Stimulated activated CD8-positive, alpha-beta memory T cell treated with anti-CD3 and anti-CD28 coated beads, Interleukin-15, amount 100 ng/mL, for 1 hour (primary cell): ENCODE measurements around the gene LEF1.
"Not testable (repeated sequence)": the region's sequence is repeated elsewhere in the genome, so short reads cannot be mapped to it uniquely, and the experiment has no call there.

Experiments
- DNase-seq: peaks from one replicate; pipeline ENCODE4 v3.0.0-alpha.2; 2020; ENCODE audit warnings: low read depth

Gene LEF1

DNA sequence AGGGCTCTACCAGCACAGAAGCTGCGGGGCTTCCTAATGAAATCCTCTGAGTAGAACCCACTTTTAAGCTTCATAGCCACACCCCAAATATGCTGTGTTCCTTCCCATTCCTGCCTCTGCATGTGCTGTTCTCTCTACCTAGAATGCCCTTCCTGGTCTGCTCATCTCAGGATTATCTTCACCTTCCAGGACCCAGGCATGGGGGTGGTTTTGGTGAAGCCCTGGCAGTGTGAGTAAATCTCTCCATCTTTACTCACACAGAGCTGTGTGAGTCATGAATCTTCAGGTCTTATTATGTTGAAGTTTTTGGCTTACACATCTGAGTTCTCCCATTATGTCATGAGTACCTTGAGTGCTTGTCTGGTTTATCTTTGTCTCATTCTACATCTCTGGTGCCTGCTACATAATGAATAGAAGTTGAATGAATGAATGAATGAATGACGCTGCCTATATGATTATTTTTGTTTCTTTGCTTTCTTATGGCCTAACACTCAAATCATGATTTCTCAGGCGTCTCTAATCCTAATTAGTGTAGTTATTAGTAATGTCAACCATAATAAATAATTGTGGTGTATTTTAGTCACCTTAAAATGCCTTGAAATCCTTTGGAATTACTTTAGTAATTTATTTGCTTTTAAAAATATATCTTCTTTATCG, 137.2 kb downstream of the LEF1 start:
- DNase-seq: no peak

DNA sequence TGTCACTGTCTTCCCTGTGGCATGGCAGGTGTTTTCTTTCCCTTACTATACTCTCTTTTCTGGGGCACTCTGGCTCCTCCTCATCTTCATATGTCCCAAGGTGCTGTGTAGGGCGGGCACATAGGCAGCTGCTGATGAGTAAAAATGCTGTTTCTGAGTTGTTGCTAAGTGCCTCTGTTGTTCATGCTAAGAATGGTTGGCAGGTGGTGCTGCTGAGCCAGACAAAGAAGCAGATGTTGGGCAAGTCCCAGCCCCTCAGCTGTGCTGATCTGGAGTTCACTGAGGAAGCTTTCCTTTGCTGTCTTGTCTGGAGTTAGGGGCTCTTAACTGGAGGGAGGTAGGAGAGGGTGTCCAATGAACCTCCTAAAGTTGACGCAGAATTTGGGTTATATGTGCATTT, 138.4 kb downstream of the LEF1 start:
- DNase-seq: peak; percentile 38

DNA sequence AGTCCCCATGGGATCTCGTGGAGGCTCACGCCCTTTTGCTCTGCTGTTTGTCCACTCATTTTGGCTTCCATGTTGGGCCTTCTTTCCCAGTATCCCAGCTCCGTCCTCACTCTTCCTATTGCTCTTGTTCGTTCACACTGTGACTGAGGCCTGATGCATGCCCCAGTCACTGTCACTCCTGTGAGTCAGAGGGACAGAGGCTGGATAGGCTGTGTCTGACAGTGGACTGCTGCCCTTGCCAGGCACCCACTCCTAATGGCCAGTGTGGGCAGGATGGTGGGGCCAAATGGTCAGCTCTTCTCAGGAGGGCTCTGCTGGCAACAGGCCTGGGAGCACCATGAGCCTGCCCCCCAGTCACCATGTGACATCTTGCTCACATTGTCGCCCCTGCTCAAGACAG, 139.0 kb downstream of the LEF1 start:
- no peak for DNase-seq

DNA sequence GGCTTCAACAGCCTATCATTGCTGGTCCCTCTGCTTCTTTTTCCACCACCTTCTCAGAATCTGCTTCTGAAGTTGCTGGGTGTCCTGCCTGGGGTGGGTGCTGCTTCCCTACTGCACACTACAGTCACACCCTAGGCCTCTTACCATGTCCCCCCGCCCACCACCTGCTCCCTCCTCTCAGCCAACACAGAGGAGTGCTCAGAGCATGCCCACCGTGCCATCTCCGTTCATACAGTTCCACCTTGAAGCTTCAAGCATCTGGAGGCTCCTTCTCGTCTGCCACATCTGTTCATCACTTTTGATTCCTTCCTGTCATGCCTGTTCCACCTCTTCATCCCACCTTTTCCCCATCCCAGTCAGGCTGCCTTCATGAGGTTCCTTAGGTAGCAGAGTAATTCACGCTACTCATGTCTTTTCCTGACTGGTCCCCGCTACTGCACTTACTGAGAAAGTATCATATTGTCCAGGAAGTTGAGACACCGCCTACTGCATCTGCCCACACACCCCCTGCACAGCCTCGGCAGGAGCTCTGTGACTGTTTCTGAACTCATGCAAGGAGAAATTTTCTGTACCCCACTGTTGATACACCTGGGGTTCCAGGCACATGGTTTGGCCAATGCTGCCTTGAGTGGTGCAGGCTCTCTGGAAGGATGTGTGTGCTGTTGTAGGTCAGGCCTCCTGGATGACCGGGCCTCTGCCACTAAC, 139.6 kb downstream of the LEF1 start:
- no peak for DNase-seq

DNA sequence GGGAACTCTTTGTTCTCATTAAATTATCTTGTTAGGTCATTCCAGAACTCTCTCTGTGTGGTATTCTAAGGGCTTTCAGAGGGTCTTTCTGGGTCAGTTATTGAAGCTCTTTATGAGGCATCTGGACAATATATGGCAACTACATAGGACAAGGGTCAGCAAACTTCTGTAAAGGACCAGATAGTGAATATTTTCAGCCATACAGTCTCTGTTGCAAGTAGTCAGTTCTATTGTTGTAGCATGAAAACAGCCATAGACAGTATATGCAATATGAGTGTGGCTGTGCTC, 143.9 kb downstream of the LEF1 start:
- DNase-seq: no peak

DNA sequence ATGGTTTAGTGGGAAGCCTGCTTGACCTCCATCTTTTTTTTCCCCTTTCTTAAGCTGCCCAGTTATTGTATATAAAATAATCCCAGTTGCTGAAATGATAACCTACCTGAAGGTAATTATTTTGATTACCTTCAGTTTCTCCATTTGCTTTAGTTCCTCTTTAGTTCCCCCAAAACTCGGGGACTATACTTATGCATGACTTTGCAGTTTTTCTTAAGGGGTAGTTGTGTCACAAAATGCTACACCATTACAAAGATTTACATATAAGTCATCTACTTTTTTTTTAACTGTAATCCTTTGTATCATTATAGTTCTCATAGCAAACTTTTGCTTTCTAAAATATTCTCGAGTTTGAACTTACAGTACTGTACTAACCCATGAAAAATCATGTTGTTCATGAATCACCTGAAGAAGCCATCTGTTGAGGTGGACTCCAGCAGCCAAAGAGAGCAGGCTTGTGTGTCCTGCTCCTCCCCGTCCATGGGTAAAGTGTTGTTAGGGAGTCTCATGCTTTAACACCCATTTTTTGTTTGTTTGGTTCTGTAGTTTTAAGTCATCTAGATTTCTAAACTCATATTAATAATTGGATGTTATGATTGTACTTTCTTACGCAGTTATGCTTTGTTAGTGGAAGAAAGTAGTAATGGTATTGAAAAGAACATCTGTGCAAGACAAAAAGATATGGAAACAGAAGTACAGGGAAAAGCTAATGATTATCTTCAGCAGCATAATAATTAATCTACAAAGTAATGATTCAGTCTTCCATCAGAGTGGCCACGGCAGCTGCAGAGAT, 144.5 kb downstream of the LEF1 start:
- no peak for DNase-seq

DNA sequence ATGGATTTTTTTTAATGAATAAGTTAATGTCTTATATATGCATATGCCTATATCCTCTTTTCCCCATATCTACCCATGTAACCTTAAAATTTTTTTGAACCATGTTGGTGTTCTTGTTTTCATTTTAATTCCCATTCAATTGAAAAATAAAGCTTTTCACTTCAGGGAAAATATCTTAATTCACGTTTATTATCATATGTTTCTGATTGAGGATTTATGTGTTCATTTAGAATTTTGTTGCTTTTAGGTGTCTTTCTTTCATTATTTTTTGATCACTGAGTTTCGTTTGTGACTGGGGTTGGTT, 149.9 kb downstream of the LEF1 start:
- no peak for DNase-seq

DNA sequence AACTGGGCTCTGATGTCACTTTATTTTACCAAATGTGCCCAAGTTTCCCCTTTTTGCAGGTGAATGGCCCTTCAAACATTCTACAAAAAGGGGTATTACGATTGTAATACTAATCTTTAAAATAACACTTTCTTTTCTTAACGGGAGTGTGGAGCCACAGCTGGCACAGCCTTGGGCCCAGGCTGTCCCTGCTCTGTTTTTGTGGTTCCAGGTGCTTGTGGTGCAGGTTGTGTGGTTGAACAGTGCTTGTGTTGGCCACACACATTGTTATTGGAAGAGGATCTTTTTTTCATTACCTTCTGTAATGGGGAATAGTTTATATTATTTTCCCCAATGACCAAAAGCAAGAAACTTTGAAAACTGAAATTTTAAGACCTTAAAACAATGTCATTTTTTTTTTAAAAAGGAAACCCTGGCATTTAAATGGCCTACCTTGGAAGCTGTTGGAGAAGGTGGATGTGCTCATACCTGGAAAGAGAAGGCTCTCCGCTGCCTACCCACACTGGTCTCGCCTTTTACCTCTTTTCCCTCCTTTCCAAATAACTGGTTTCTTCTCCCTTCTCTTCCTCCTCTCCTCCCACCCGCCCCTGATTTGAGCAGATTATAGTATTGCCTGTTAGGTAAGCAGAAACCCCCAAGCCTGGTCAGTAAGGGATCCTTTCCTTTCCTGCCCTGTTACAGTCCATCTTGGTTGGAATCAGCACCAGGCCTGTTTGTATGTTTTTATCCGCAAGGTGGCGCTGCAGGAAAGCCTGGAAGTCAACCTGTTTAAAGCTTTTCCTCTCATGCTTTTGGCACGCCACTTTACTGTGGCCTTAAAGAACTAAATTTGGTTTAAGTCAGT, 150.5 kb downstream of the LEF1 start:
- peak; percentile 83 for DNase-seq

DNA sequence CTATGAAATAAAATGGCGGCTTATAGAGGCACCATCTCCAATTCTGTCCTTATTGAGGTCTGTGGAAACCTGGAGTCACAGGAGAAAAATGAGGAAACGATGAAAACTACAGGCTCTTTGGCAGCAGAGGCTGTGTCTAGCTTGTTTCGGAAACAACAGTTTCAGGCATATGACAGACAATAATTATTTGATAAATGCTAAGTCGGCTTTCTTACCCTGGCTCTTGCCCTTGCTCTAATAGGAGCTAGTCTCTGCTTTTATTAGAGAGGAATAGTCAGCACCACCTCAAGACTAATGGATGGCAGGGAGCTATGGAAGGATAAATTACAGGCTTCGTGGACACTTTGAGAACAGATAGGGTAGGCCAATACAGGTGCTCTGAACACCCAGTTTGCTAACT, 154.8 kb downstream of the LEF1 start:
- no peak for DNase-seq

DNA sequence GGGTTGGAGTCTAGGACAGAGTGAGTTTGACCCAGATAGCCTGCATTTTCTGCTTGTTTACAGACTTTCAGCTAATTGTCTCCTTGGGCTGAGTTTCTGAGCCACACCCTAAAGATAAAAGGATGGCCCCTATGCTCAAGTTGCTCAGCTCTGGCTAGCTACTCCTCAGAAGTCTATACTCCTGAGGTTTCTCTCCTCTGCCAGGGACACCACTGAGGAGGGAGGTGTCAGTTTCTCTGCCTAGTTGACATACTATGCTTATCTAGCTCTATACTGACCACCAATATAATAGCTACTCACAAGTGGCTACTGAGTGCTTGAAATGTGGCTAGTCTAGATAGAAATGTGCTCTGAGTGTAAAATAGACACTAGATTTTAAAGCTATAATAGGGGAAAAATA, 155.4 kb downstream of the LEF1 start:
- DNase-seq: no peak

DNA sequence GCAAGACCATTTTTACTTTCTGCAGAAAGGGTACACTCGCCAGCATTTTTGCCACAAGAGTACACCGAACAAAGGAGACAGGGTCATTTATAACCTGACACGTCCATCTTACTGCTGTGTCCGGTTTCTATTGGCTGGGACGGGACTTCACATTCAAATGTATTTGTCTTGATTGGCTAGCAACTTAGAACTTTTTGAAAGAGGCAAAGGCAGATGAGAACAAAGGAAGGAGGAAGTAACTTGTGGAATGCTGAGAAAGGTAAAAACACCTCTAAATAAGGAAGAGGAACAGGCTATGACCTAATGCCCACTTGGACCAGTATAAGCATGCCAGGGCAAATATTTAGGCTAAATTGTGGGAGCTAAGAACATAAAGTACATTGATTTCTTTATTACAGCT, 156.3 kb downstream of the LEF1 start:
- not testable (repeated sequence) for DNase-seq

DNA sequence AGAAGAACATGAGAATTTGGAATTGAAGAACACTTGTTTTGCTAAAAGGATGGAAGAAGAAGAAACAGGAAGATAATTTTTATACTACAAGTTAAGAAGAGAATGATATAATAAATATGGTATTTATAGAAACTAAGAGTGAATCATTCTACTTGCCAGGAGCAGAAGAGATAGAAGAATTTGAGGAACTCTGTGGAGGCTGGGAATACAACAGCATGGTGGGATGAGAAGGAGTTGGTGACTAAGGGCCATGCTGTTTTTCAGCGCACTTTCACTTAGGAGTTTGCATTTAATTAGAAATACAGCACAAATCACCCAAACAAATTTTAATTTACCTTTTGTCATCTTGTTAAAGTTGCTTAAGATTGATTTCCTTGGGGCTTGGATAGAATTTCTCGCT, 158.6 kb downstream of the LEF1 start:
- DNase-seq: no peak

DNA sequence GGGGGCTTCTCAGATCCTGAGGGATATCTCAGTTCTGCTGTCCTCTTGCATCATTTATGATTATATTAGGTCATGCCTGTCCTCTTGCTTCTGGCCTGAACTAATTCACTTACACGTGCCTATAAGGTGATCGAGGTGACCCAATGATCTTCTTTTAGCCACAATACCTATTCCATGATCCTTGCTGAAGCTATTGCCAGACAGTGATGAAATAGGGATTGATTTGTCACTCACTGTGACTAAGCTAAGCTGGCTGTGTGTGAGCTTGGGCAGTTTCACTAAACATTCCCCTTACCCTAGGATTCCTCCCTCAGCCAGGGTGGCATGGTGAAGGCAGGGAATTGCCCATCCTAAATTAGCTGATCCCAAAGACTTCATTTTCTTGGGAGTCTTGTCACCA, 160.0 kb downstream of the LEF1 start:
- no peak for DNase-seq

DNA sequence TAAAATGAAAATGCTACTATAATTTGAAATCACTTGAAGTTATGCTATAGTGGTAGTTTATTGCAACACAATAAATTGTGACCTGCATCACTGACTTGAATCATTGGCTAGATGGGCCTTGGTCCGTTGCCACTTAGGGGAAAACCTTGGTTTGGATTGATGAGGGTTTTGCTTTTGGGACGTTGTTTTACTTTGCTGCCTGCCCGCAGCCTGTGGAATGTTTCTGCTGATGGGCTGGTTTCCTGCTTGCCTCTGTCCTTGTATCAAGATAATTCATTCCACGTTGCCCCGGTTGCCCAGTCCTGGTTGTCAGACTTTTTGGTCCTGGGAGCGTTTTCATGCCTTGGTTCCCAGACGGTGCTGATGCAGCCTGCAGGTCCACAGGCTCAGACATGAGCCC, 160.7 kb downstream of the LEF1 start:
- no peak for DNase-seq

DNA sequence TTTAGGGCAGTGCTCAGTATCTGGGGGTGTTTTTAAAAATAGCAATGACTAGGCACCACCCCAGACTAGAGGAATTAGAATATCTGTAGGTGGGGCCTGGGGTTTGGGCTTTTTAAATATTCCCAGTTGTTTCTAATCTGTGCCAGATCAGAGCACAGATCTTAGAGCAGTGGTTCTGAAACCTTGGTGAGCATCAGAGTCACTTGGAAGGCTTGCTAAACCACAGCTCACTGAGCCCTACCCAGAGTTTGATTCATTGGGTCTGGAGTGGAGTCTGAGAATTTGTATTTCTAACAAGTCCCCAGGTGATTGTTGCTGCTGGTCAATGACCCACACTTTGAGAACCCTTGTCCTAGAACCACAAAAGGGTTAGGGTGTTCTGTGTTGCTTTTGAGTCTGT, 162.4 kb downstream of the LEF1 start:
- no peak for DNase-seq

DNA sequence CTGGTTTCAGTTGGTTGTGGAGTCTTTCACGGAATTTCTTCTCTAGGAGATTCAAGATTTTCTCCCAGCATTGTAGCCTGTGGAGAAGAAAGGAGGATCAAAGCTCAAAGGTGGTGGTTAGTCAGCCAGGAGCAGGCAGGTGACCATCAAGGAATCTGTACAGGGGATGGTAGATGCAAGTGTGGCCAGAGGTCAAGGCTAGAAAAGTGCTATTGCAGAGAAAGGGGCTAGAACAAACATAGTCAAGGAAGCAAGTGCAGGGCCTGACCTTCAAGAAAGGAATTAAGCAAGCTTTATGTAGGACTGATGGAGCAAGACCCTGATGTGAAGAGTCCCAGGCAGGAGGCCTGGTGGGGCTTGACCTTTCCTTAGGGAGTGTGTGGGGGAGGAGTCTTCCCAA, 162.9 kb downstream of the LEF1 start:
- no peak for DNase-seq

DNA sequence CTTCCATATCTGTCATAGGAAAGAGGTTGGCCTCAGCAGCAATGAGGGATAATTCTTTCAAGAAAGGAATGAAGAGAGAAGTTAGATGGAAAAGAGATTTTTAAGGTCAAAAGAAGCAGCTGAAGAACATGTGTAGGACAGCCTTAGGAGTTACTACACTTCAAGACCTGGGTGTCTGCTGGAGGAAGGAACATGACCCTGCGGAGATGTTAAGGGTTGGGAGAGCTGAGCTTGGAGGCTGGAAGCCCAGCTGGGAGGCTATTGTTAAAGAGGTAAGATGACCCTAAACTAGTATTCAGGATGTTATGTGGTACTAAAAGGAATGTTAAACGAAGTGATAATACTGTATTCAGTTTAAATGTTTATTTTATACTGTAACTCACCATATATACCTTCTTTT, 164.1 kb downstream of the LEF1 start:
- no peak for DNase-seq

DNA sequence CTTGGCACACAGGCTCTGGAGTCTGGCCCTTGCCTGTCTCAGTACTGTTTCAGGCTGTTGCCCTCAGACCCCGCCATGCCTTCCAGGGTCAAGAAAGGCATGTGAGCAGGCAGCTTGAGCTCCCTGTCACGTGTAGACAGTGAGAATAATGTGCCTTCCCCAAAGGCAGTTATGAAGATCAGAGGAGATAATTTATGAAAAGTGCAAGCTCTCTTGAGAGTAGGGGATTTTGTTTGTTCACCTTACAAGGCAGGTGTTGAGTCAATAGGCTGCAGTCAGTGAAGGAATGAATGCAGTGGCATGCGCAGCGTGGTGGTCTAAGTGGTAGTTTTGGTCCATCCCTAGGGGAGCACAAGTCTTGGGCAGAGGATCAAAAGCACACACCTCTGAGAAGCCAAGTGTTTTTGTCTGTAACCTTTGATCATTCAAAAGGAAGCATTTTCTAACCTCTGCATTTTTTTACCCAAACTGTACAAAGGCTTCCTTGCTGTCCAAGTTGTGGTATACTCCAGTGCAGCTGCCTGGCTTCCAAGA, 164.7 kb downstream of the LEF1 start:
- no peak for DNase-seq

DNA sequence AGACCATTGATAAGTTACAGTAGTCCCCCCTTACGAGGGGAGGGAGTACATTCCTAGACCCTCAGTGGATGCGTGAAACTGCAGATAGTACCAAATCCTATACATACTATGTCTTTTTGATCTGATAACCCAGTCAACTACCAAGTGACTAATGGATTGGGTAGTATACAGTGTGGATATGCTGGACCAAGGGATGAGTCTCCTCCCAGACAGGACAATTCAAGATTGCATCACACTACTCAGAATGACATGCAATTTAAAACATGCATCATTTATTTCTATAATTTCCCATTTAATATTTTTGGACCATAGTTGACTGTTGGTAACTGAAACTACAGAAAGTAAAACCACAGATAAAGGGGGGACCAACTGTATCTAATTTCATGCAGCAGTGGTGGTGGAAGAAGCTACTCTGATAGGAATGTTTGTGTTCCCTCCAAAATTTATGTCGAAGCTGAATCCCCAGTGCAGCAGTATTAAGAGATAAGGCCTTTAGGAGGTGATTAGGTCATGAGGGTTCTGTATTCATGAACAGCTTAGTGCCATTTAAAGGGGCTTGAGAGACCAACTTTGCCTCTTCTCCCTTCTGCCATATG, 167.1 kb downstream of the LEF1 start:
- DNase-seq: no peak

DNA sequence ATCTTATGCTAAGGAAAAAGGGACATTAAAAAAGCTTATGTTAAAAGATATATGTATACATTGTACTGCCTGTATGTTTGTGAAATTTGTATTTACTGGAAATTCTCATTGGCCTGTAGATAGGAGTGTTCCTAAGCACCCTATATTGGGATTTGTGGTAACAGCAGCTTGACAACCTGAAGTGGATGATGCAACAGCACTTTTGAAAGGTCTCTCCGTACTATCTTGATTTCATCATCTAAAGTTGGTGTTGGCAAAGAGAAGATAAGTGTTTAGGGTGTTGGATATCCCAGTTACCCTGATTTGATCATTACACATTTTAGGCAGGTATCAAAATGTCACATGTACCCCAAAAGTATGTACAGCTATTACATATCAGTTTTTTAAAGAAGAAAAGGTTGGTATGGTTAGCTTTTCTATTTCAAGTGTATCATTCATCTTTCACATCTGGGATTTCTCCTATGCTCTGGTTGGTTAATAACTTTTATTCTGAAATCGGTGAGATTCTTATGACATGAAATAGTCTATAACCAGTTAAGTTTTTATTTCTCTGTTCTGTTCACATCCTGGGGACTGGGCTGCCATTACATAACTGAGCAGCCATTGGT, 168.7 kb downstream of the LEF1 start:
- DNase-seq: no peak

DNA sequence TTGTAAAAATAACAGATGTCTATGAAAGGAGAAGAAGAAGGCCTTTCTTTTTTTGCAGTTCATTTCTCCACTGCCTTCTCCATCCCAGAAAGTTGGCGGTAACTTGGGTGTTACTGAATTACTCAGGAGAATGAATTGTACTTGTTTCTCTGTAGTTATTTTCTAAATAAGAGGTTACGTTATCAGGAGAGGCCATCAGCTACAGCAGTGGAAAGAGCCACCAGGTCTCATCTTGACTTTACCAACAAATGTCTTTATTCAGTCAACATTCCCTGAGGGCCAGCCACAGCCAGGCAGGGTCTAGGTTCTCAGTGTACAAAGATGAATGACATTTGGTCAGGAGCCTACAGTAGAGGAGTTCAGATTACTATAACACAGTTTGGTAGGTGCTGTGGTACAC, 170.9 kb downstream of the LEF1 start:
- no peak for DNase-seq
